ENCODE results near the gene KHDC1. TPM values are rescaled to one million over a fixed set of nuclear protein-coding genes. Genes with fewer than 3 reads are reported as not detected.

The KHDC1 gene
- total and polyA plus RNA-seq, 4 donors: 0.16 to 0.42 (median 0.25) TPM; not detected in 1

DNA sequence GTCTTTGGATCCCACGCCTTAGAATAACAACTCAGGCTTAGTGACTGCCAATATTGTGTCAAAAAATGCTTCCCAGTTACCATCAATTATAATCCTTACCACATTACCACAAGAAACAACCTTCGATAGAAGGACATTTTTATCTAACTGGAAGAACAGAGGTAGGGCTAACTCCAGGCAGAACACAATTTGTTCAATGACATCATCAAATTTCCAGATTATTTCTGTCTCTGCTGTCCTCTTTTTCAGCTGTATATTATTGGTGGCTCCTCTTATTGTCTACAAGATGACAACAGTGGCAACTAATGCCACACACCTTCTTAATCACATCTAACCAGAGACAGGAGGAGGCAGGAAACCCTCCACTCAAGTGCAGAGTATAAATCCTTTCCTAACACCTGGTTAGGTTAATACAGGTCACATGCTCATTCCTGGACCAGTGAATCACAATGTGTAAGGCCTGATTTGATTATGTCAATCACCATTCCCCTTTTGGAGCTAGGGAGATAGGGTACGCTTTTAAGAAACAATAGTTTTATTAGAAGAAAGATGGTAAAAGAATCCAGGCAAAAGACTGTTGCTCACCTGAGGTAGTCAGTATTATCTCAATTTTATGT lies 55.7 kb downstream of the KHDC1 start (continued):
- TF ChIP-seq, protein P1, sequence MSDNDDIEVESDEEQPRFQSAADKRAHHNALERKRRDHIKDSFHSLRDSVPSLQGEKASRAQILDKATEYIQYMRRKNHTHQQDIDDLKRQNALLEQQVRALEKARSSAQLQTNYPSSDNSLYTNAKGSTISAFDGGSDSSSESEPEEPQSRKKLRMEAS (IDR thresholded peaks at IDR 0.05): no peak
- TF ChIP-seq ZBTB33 (IDR thresholded peaks at IDR 0.05) (no peak), NR2F2 (IDR thresholded peaks at IDR 0.05) (no peak), JUND (IDR thresholded peaks at IDR 0.05) (no peak), GABPA (IDR thresholded peaks at IDR 0.05 in 1 of 2, conservative IDR thresholded peaks at IDR 0.05 in 1 of 2) (no peak)

DNA sequence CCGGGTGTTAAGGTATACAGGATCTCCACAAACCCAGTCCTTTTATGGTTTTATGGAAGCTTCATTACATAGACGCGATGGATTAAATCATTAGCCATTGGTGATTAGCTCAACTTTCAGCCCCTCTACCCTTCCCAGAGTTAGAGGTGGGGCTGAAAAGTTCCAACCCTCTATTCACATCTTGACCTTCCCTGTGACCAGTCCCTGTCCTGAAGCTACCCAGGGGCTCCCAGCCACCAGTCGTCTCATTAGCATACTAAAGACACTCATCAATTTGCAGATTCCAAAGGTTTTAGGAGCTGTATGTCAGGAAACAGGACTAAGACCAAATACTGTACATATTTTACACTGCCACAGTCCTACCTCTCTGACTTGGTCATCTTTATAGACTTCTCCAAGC lies 58.7 kb downstream of the KHDC1 start:
- Histone ChIP-seq H3K27me3 (ENCODE audit: control insufficient read depth in 4 of 4, insufficient read depth in 4 of 4, low read length in 3 of 4) (no peaks in the 10 kb centered on the region), H3K9me3 (ENCODE audit: control insufficient read depth in 4 of 4, low read length in 3 of 4) (no peaks in the 10 kb centered on the region), H3K4me3 (ENCODE audit: low read depth in 1 of 3, low read length in 3 of 3) (no peak overlapping the region), H3K4me1 (ENCODE audit: control insufficient read depth in 4 of 4, insufficient read depth in 4 of 4, low read length in 3 of 4) (no peaks in the 10 kb centered on the region), H3K27ac (ENCODE audit: low read depth in 1 of 2, low read length in 2 of 2) (no peak overlapping the region), H3K36me3 (ENCODE audit: control insufficient read depth in 4 of 4, insufficient read depth in 3 of 4, low read depth in 1 of 4, low read length in 3 of 4) (no peaks in the 10 kb centered on the region), H3K9ac (ENCODE audit: low read depth in 1 of 2, low read length in 2 of 2) (no peak overlapping the region)
- DNase-seq (ENCODE audit: low spot score): no peak
- WGBS: 81% methylated on average over 4 of the region's 4 CpGs
- TF ChIP-seq TAF1 (conservative IDR thresholded peaks at IDR 0.05) (no peak), YY1 (IDR thresholded peaks at IDR 0.05) (no peak), SP1 (IDR thresholded peaks at IDR 0.05) (no peak), NR2F2 (IDR thresholded peaks at IDR 0.05) (no peak), RXRA (IDR thresholded peaks at IDR 0.05) (no peak), REST (IDR thresholded peaks at IDR 0.05) (no peak), FOXA1 (IDR thresholded peaks at IDR 0.05) (no peak), RAD21 (IDR thresholded peaks at IDR 0.05) (no peak), GABPA (IDR thresholded peaks at IDR 0.05 in 1 of 2, conservative IDR thresholded peaks at IDR 0.05 in 1 of 2) (no peak), EGR1 (IDR thresholded peaks at IDR 0.05; ENCODE audit: low read depth in 2 of 2) (no peak), ZBTB33 (IDR thresholded peaks at IDR 0.05) (no peak), ATF3 (IDR thresholded peaks at IDR 0.05) (no peak)
